Fibroblast of skin of back (primary cell): ENCODE data around the gene ABCA4.
A peak's percentile ranks its signal among the peaks of the same experiment; 100 is the strongest.
"Not testable (repeated sequence)": the region's sequence is repeated elsewhere in the genome, so short reads cannot be mapped to it uniquely, and the experiment has no call there.

ENCODE experiments used
- DNase-seq: peaks from one replicate; pipeline ENCODE4 v3.0.0-alpha.2; 2013

The ABCA4 gene

DNA sequence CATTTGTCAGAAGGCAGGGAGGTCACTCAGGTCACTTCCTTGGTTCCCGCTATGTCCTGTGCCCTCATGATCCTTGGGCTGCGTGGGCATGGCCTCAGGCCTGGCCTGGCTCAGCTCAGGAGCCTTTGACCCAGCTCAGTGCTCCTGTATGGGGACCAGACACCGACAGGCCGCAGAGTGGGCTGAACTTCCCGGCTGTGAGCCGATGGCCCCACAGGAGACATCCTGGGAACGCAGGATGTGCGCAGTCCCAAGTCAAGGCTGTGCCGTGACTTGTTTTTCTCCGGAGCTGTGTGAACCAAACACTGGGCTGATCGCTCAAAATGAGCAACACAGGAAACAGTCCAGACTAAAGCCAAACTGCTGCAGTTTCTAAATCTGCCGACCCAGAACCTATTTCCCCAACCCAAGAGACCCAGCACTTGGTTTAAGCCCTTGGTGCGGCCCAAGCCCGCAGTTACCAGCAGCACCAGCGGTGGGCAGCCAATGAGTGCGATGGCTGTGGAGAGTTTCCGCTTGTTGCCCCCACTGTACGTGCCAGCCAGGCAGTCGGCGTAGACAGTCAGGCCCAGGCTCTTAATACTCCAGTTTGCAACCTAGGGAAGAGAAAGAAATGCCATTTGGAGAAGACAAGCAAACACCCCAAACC is 119.4 kb downstream of the ABCA4 start:
- no peak for DNase-seq

GRCh38 chr1:94000510-94001282 is 120.3 kb downstream of the ABCA4 start:
- no peak for DNase-seq

- DNase-seq = no peak
Measured at GRCh38 chr1:93999840-94000415, 121.0 kb downstream of the ABCA4 start.

DNA sequence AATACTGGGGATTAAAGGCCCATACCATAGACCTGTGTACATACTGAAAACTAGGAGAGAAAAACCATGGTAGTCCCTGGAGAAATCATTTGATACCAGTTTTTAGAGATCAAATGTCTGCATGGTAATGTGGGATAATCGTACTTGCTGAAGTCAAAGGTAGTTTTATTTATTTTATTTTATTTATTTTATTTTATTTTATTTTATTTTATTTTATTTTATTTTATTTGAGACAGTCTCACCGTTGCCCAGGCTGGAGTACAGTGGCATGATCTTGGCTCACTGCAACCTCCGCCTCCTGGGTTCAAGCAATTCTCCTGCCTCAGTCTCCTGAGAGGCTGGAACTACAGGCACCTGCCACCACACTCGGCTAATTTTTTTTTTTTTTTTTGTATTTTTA is 122.4 kb downstream of the ABCA4 start:
- not testable (repeated sequence) for DNase-seq

- DNase-seq = no peak
Measured at GRCh38 chr1:93997756-93998155, 123.2 kb downstream of the ABCA4 start.

DNA sequence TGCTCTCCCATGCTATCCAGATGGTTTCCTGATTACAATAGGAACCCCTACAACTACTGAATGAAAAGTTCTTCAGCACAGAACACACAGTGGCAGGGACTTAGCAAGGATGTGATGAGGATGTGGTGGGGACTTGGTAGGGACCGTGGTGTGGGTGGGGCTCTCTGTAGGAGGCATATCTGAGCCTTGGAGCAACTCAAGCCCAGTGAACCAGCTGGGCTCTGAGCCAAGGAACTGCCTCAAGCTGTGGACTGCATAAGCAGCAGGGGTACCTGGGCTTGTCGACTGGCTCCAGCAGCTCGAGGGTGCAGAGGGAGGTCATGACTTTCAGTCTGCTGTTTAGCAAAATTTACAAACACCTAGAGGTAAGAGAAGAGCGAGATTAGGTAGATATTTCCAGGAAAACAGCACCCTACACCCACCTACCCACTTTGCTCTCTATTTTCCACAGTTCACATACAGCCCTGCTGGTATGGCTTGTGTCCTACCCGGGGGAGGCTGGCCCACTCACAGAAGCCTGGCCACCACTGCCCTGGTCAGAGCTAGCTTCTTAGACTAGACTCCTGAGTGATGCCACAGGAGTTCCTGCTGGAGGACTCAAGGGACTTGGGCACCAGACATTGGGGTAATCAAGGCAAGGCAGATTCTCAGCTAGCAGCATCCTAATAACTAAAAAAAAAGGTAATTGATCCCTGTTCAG is 125.0 kb downstream of the ABCA4 start:
- peak; percentile 42 for DNase-seq

GRCh38 chr1:93993731-93994130 is 127.2 kb downstream of the ABCA4 start:
- DNase-seq = no peak

- DNase-seq = no peak
Measured at GRCh38 chr1:93992954-93993353, 128.0 kb downstream of the ABCA4 start.

DNA sequence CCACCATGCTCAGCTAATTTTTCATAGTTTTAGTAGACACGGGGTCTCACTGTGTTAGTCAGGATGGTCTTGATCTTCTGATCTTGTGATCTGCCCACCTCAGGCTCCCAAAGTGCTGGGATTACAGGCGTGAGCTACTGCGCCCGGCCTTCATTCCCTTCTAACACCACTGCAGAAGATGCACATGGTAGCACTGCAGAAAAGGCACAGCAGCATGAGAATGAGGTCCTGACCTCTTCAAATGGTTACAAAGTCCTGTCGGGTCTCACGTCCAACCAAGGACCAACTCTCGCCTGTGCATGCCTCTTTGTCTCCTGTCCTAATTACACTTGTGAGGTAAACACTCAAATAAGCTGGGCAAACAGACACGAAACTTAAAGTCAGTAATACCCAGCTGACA is 128.8 kb downstream of the ABCA4 start:
- DNase-seq = no peak

GRCh38 chr1:93991271-93991670 is 129.7 kb downstream of the ABCA4 start:
- DNase-seq = no peak

DNA sequence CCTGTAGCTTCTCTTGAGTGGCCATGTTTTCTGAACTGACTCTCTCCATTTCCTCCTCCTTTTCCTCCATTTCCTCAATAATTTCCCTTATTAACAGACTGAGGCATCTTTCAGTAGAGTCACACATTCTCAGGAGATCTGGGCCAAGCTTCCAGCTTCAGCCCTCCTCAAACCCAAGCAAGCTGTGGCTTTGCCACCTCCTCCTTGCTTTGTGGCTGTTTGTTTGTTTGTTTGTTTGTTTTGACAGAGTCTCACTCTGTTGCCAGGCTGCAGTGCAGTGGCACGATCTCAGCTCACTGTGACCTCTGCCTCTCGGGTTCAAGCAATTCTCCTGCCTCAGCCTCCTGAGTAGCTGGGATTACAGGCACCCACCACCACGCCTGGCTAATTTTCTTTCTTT is 130.5 kb downstream of the ABCA4 start:
- DNase-seq = not testable (repeated sequence)

GRCh38 chr1:93990010-93990409 is 130.9 kb downstream of the ABCA4 start:
- no peak for DNase-seq

GRCh38 chr1:93989601-93990000 is 131.3 kb downstream of the ABCA4 start:
- peak; percentile 49 for DNase-seq

DNA sequence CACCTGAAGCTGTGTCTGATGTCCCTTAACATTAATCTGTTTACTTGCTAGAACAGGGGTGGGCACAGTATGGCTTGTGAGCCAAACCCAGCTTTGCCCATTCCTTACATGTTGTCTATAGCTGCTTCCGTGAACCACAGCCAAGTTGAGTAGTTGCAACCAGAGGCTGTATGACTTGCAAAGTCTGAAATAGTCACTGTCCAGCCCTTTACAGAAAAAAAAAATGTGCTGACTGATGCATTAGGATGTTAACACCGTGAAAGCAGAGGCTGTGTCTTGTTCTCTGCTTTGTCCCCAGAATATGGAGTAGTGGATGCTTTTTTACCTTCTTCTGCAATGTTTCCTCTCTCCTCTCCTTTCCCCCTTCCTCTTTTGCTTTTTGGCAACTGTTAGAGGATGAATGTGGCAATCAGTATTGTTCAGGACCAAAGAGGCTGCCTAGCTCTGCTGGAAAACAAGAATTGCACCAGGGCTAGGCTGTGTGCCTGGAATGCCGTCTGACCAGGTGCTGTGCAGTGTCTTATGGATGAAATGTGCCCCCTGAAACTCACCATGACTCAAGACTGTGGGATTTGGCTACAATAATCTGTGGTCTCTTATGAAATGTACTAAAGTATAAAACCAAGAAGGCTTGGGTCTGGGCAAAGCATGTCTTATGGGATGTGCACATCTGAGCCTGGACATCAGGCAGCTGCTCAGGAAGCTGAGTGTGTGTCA is 132.2 kb downstream of the ABCA4 start:
- peak; percentile 52 for DNase-seq

DNA sequence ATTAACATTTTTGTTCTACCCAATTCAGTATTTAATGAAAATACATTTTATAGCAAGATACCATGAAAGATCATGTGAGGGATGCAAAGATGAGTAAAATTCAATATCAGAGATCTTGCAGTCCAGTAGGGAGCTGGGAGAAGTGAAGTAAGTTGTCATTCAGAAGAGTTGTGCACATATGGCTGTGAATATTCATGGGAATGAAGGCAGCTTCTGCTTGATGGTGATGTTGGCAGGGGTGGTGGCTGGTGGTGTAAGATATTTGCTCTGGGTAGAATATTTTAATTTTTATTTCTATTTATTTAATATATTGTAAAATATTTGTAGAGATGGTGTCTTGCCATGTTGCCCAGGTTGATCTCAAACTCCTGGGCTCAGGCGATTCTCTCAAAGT is 139.7 kb downstream of the ABCA4 start:
- DNase-seq = no peak

DNA sequence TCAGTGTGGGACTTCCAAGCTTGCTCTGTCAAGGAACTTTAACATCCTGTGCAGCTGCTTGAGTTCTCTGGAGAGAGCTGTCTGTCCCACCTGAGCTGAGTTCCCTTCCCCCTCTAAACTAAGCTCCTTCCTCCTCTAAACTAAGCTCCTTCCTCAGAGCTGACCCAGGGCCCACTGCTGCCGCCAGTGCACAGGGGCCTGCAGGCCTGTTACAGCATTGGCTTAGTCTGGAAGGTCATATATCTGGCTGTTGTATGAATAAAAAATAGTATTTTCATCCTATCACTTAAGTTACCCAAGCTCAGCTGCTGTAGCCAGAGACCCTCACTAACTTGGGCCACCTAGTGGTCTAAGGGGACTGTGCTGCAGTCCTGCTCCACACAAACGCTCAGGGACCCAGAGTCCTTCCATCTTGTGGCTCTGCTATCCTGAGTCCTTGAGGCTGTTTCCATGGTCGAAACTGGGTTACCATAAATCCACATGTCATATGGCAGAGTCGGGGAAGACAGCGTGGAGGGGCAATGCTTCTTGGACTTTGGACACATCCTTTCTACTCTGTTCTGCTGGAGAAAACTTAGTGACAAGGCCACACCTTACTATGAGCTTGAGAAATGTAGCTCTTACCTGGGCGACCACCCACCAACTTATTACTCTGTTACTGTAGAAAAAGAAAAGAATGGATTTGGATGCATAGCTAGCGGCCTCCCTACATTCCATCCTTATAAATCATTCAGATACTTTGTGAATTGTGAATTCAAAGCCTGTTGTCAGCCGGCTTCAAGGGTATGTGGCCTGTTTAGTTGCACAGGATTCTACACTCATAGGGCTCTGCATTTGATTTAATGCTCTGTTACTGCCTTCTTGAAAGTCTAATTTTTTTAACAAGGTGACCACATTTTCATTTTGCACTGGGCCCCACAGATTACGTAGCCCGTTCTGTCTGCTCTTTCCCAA is 140.4 kb downstream of the ABCA4 start:
- DNase-seq = peak; percentile 80

GRCh38 chr1:93979718-93980319 is 141.1 kb downstream of the ABCA4 start:
- DNase-seq = peak; percentile 83

GRCh38 chr1:93979040-93979717 is 141.8 kb downstream of the ABCA4 start:
- no peak for DNase-seq

DNA sequence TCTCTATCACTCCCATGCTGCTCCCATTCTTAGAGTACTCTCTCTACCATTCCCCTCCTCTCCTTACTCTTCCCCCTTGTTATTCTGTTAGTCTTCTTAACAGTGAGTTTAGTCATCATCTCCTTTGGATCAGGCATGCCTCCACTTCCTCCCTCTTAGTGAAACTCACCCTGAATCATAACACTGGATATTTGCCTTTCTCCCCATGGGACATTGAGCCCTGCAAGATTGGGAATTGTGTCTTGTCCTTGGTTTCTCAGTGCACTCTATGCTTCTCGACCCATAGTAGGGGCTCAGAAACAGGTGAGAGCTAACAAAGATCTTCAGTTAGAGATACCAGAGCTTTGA is 143.4 kb downstream of the ABCA4 start:
- DNase-seq = peak; percentile 93
